HepG2 (cell line): ENCODE results near the gene ZNF865. TPM values are rescaled to one million over a fixed set of nuclear protein-coding genes. Genes with fewer than 3 reads are reported as not detected.

ENCODE experiments used
- BCLAF1 ChIP-seq: fragments of 450-650 bp; IDR thresholded peaks from 2 replicates; pipeline ENCODE4 v1.6.1; 2017; ENCODE audit warnings: mild to moderate bottlenecking
- CBX5 ChIP-seq: sonication (generic); formaldehyde crosslinking; IDR thresholded peaks from 2 replicates; pipeline ENCODE4 v1.4.0; 2020; ENCODE audit warnings: missing genetic modification reagents, borderline replicate concordance
- CREB1 ChIP-seq, 2 experiments: fragments of 450-650 bp in 1 of 2; IDR thresholded peaks; 2 replicates each; pipeline ENCODE4 v1.6.1; 2016 to 2017; ENCODE audit warnings: control low read depth in 1 of 2, mild to moderate bottlenecking in 1 of 2, missing compliant biosample characterization in 1 of 2, missing genetic modification characterization in 1 of 2
- GRHL1 ChIP-seq: sonication (generic); formaldehyde crosslinking; conservative IDR thresholded peaks from 2 replicates; pipeline ENCODE4 v1.8.0; 2022; ENCODE audit warnings: missing genetic modification reagents
- HES4 ChIP-seq: sonication (generic); formaldehyde crosslinking; IDR thresholded peaks from 2 replicates; pipeline ENCODE4 v1.9.0; 2021; ENCODE audit warnings: mild to moderate bottlenecking, missing genetic modification reagents, borderline replicate concordance
- IRF2 ChIP-seq: IDR thresholded peaks from 2 replicates; pipeline ENCODE4 v1.6.1; 2018; ENCODE audit warnings: missing genetic modification reagents, missing compliant biosample characterization
- ISX ChIP-seq: sonication (generic); formaldehyde crosslinking; conservative IDR thresholded peaks from 2 replicates; pipeline ENCODE4 v1.5.0; 2020; ENCODE audit warnings: missing genetic modification reagents
- PCBP2 ChIP-seq: fragments of 200-400 bp; formaldehyde crosslinking; optimal IDR thresholded peaks from 2 replicates; pipeline ENCODE3; 2018; ENCODE audit warnings: low read length, low read depth; ENCODE audit not compliant: poor library complexity, severe bottlenecking
- POGK ChIP-seq: sonication (generic); formaldehyde crosslinking; conservative IDR thresholded peaks from 2 replicates; pipeline ENCODE4 v1.8.0; 2022; ENCODE audit warnings: mild to moderate bottlenecking, moderate library complexity, missing genetic modification reagents
- SKI ChIP-seq: fragments of 450-650 bp; IDR thresholded peaks from one replicate; pipeline ENCODE4 v1.6.1; 2018; ENCODE audit warnings: mild to moderate bottlenecking; ENCODE audit not compliant: partially characterized antibody
- ZBTB20 ChIP-seq: sonication (generic); formaldehyde crosslinking; IDR thresholded peaks from 2 replicates; pipeline ENCODE4 v1.8.1; 2023; ENCODE audit warnings: missing genetic modification reagents, low read depth, mild to moderate bottlenecking, borderline replicate concordance
- ZNF501 ChIP-seq: sonication (generic); formaldehyde crosslinking; IDR thresholded peaks from 2 replicates; pipeline ENCODE4 v1.5.1; 2020; ENCODE audit warnings: mild to moderate bottlenecking, moderate library complexity, missing genetic modification reagents
- ZNF614 ChIP-seq: IDR thresholded peaks from 2 replicates; pipeline ENCODE4 v1.6.1; 2018; ENCODE audit warnings: missing biosample characterization, missing genetic modification reagents, inconsistent platforms, borderline replicate concordance
- ZNF83 ChIP-seq: sonication (generic); formaldehyde crosslinking; IDR thresholded peaks from 2 replicates; pipeline ENCODE4 v1.4.0; 2020; ENCODE audit warnings: missing genetic modification reagents, mild to moderate bottlenecking, borderline replicate concordance
- polyA plus RNA-seq, 8 experiments: library from polyadenylated mRNA; depleted of rRNA in 3 of 8; stranded (reverse) in 7 of 8; unstranded in 1 of 8; fragments of >200 nt; fragmentation: Illumina TruSeq in 4 of 8; extraction: Trizol in 4 of 8; gene quantifications; 2 replicates each; pipeline versions ENCODE4 v1.2.1 to v1.2.3, GENCODE V29; 2011 to 2016; ENCODE audit warnings: low read depth in 4 of 8, missing spikeins in 1 of 8, mixed read lengths in 1 of 8; ENCODE audit not compliant: insufficient read depth in 1 of 8
- total RNA-seq, 5 experiments: library from RNA; depleted of rRNA; stranded (reverse); fragments of >200 nt; fragmentation: Illumina TruSeq; extraction: Trizol; gene quantifications; 2 replicates each; pipeline ENCODE4 v1.2.3, GENCODE V29; 2016; ENCODE audit warnings: low read depth in 1 of 5

Gene ZNF865
- total and polyA plus RNA-seq, 2 of the 13 experiments (the other 11 are each of a cell fraction or from before 2014, with no cell fraction given) = 0.93 to 1.0 TPM

GRCh38 chr19:55599842-55600661 lies 5.4 kb upstream of the ZNF865 start, which contains the start of gene ZNF524 (continued):
- TF ChIP-seq IRF2 (CRISPR knock-in tag) = no peak
- TF ChIP-seq POGK (CRISPR knock-in tag) = no peak; the same call in 1 of the 2 replicates
- TF ChIP-seq ZBTB20 = 0 out of 2 replicates have a peak, but pooled peaks have one; percentile 35
- no peak; the same call in 1 of the 2 replicates for TF ChIP-seq HES4 (CRISPR knock-in tag)
- no peak for TF ChIP-seq ZNF83 (CRISPR knock-in tag)
- TF ChIP-seq ZNF614 = no peak
- no peak; the same call in 1 of the 2 replicates for TF ChIP-seq ZNF501
- no peak for TF ChIP-seq CBX5
- TF ChIP-seq BCLAF1 = no peak
- TF ChIP-seq ISX (CRISPR knock-in tag) = no peak
- TF ChIP-seq PCBP2 = no peak
- TF ChIP-seq SKI = no peak
- TF ChIP-seq GRHL1 = no peak
- TF ChIP-seq CREB1 (IDR thresholded peaks at IDR 0.05) = no peak
- no peak for TF ChIP-seq CREB1 (CRISPR knock-in tag; IDR thresholded peaks at IDR 0.05)
